Measurements from ENCODE around the gene SNX20.
A peak's percentile ranks its signal among the peaks of the same experiment; 100 is the strongest.

SNX20 gene

DNA sequence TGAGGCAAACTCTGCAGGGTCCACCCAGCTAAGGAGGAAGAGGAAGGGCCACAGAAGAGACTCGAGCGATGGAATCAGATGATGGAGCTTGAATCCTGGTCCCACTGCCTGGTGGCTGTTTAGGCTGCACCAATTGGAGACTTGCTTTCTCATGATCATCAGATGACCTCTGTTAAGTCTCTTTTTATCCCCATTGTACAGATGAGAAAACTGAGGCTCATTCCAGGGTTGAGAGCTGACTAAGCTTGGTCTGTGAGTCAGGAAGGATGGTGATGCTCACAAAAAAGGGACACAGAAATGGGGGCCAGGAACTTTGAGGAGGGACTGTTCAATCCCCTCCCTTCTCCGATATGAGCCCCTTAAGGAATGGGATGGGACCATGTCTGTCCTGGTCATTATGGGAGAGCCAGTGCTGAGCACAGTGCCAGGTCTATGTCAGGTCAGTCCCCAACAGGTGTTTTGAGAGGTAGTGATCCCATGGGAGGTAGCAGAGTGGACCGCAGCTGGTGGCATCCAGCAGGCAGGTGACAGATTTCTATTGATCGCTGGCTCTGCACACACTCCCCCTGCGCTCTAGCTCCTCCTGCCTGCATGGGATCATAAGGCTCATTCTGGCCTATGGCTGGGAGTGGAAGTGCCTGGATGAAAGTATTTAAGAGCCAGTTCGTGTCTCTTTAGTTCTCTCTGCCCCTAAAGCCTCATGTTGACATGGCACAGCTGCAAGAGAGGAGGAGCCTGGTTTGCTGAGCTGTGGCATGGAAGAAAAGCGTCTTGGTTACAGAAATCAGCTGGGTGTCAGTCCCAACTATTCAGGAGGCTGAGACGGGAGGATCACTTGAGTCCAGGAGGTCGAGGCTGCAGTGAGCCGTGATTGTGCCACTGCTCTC, 27.2 kb downstream of the SNX20 start:
- DNase-seq = no peak

- no peak for DNase-seq
Measured at GRCh38 chr16:50652836-50653425, 28.2 kb downstream of the SNX20 start.

- no peak for DNase-seq
Measured at GRCh38 chr16:50651835-50652438, 29.2 kb downstream of the SNX20 start.

DNA sequence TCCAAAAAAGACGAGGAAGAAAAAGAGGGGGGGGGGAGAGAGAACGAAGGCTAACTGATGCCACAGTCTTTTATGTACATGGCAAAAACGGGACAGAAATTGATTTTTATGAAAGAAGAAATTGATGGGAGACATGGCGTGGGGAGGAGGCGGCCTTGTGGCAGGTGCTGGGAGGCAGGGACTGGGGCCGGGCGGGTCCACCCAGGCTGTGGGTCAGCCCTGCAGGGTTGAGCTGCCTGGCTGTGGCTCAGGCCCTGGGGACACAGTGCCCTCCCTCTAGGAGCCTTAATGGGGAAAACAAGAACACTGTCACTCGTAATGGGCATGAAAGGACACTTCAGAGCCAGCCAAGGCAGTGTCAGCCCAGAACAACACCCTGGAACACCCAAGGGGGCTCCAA, 34.8 kb downstream of the SNX20 start:
- DNase-seq = no peak

DNA sequence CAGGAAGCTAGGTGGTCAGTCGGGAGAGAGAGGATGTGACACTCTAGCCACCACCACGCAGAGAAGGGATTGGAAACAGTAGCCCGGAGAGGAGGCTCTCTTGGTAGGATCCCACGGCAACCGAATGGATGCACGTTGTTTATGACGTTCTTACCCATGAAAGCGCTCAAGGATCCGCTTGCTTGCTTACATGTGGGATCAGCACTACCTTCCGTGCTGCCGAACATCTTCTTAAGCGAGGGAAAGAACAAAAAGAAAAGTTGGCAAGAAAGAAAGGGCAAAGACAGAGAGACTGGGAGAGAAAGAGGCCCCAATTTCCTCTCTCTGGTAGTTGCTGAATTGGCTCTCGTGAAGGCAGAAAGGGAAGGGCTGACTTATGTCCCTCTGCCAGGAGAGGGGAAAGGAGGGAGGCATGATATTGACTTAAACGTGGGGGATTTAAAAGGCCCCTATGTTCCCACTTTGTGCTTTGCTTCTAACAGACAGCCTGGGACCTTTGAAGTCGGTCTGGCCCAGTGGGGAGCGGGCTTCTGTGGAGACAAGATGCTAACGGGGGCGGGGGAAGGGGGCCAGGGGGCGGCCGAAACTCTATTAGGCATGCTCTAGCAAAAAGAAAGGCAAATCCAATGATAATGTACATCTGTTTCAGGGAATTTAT, 35.4 kb downstream of the SNX20 start:
- no peak for DNase-seq

DNA sequence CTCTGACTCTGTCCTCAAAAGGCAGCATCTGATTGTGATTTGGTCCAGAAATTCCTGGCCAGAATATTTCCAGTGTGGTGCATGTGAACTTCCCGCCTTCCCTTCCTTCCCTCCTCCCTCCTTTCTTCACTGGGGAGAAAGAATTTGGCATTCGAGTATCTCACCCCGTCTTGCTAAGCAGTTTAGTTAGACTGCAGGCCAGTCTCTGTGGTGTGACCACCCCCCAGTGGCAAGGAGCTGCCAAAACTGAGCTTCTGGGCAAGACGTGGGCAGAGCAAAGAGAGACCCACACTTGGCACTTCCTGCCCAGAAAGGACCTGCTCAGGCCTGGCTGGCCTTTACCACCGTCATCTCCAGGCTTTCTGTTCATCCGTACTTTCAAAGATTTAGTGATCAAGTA, 36.4 kb downstream of the SNX20 start:
- peak; percentile 40 to 49 for DNase-seq

GRCh38 chr16:50644245-50644644, 36.9 kb downstream of the SNX20 start:
- no peak for DNase-seq

GRCh38 chr16:50643192-50643591, 37.9 kb downstream of the SNX20 start:
- DNase-seq = no peak

DNA sequence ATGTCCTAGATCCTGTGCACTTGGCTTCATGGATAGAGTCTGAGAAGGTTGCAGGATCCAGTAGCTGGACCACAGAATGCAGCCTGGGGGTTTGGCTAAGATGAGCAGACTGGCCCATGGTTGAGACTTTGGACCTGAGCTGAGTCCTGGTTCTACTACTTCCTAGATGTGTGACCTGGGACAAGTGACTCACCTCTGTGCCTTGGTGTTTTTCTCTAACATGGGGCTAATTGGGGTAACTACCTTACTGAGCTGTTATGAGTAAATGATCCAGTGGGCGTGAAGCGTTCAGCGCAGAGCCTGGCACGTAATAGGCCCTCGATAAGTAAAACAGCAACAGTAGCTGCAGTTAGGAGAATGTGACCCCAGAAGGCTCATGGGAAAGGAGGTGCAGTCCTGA, 38.8 kb downstream of the SNX20 start:
- no peak for DNase-seq

DNA sequence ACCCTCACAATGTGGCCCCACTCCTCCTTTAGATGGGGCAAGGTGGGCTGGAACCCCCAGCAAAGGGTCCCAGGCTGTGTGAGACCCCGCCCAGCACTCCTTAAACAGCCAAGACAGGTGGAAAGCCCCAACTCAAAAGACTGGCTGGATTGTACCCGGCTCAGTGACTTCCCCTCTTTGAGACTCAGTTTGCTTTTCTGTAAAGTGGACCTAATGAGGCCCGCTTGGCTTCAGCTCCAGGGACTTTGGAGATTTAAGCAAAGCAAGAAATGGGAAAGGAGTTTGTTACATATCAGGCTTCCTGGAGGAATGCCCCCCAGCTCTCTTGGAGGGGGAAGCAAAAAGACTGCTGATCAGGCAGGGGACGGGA, 39.3 kb downstream of the SNX20 start:
- no peak for DNase-seq

DNA sequence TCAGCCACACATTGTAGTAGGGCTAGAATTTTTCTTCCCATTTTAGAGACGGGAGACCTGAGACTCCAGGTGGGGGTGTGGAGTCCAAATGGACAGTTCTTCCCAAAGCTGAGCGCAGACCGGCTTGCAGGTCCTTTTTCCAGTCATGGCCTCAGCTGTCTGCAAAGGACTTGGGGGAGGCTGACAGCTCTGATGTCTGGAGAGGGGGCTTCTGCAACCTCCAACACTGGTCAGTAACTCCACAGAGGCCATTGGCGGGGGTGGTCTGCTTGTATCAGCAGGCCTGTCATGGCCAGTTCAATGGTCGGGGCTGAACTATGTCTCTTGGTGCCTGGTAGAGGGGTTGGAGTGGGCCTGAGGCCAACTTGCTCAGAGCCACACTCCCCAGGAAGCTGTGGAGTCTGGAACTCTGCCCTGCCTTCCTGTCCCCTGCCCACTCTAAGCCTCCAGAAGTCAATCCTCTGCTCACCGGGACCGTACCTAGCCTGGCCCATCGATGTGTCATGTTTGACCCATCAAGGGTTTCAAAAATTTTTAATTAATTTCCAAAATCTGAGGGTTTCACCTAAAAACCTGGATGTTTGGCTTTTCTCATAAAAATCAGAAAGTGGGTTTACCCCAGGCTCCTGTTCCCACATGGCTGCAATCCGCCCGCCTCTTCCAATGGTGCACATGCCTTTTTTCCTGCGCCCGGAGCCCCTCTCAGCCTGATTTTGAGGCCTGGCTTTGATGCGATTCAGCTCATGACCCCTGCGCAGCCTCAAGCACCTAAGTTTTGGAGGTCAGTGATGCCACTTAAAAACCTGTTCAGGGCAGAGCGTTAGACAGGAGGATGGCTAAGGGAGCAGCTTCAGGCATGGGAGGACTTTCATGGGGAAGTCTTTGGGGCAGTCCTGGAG, 39.9 kb downstream of the SNX20 start:
- no peak for DNase-seq

DNA sequence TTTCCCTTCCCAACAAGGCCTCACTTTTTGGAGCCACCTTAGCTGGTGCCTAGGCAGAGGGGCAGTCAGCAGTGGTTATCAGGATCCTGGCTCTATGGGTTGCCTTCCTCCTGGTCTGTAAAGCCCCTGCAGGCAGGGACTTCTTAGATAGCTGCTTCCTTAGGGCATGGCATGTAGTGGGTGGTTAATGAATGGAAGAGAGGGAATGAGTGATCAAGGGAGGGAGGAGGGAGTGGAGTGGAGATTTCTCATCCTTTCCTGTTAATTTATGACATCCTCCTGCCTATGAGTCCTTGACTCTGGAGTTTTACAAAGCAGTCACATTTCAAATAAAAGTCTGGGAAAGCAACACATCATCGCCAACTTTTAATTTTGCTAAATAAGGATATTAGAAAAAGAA, 40.7 kb downstream of the SNX20 start:
- DNase-seq = no peak

DNA sequence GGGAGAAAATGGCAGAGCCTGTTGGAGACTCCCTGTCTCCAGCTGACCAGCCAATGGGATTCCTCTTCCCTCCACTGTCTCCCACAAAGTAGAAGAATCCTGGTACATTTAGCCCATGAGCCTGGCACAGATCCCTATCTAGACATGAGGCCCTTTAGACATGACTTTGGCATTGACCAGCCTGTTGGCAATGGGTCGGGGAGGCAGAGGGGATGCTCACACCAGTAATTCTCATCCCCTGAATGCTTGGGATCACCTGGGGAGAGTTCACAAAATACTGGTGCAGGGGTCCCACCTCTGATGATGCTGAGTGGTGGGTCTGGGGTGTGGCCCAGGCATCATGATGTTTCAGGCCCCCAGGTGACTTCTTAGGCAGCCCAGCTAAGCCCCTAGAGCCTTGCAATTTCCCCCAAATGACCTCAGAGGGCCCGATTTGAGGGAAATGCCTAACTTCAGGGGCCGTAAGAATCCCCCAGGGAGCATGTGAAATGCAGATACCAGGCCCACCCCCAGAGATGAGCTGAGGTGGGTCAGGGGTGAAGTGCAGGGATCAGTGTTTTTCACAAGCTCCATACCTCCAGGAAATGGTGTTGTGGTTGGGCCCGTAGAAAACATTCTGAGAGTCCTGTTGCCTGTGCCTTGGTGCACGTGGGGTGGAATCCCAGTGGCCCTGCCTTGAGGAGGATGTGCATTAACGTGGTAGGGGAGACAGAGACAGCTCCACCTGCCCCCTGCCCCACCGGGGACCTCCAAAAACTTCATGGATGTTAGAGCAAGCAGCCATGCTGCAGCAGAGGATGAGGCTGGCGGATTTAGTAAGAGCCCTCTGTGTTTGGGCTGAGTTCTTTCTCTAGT, 42.1 kb downstream of the SNX20 start:
- no peak for DNase-seq

- DNase-seq = no peak
Measured at GRCh38 chr16:50637716-50638602, 43.2 kb downstream of the SNX20 start.

- DNase-seq = no peak
Measured at GRCh38 chr16:50636753-50637374, 44.2 kb downstream of the SNX20 start.

- peak in 1 of 2 donors; percentile 12 for DNase-seq
Measured at GRCh38 chr16:50635505-50636392, 45.4 kb downstream of the SNX20 start.

DNA sequence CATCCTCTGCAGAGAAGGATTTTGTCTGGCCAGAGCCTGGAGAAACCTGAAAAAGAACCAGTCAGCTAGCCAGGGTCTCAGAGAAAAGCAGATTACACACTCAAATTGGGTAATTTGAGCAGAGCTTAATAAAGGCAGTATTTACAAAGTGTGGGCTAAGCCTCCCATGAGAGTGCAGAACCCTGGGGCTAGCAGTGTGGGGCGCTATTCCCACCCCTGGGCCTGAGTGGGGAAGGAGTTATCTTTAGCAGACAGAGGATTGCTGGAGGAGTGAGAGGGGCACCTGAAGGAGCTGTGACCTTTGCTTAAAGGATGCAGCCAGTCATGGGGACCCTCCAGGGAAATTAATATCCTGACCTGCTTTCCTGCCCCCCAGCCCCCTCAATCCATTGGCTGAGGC, 46.2 kb downstream of the SNX20 start:
- DNase-seq = no peak

GRCh38 chr16:50634090-50634489, 47.0 kb downstream of the SNX20 start:
- DNase-seq = no peak

Measured in CD4-positive, alpha-beta T cell treated with Interleukin-1 beta for 1 hour (primary cell).